GM19035 (cell line): ENCODE data around the gene APBB2.
A peak's percentile ranks its signal among the peaks of the same experiment; 100 is the strongest.
"Not testable (repeated sequence)": the region's sequence is repeated elsewhere in the genome, so short reads cannot be mapped to it uniquely, and the experiment has no call there.

ENCODE experiments used
- ATAC-seq: cut with Tn5 transposase; IDR thresholded peaks from one replicate; pipeline ENCODE4 v1.9.1; 2021; ENCODE audit not compliant: unreplicated experiment

Gene APBB2

DNA sequence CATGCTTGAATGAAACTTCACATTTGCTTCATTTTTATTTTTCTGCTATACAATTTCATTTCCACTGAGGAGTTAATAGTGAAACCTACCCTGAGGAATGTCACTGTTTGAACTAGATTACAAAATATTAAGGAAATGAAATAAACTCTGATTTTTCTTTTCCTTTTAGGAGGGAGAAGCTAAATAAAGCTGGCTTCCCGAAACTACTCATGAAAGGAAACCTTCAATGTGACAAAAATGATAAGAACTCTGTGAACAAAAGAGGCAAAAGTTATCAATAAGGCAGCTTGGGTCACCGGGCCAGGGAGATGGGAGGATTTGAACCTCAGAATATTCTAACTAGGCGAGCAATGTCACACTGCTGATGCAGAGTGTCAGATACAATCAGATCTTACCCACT lies 185.2 kb downstream of the APBB2 start:
- no peak for ATAC-seq

DNA sequence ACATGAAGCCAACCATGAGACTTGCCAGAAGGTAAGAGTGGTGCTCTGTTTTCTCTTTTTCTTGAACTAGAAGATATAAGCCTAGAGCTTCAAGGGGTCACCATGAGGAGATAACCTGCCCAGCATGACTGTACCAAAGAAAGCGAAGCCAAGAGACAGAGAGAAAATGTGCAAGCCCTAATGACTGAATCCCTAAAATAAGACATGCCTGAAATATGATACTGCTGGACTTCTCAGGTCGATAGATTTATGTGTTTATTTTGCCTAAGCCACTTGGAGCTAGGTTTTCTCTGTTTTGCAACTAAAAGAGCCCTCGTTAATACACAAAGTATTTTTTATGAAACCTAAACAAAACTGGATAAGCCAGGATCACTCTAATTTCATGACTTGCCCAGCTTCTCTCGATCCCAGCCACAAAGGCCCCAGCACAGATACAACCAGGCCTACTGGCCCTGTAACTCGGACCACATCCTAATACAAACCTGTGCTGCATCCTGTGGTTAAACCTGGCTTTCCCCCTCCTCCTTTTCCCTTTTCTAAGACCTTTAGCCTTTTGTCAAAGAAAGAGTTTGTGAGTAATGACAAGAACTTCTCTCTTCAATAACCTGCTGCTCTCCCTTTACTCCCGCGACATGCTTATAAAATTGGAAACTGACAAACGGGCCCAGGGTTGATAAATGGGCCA lies 185.8 kb downstream of the APBB2 start:
- ATAC-seq = no peak

DNA sequence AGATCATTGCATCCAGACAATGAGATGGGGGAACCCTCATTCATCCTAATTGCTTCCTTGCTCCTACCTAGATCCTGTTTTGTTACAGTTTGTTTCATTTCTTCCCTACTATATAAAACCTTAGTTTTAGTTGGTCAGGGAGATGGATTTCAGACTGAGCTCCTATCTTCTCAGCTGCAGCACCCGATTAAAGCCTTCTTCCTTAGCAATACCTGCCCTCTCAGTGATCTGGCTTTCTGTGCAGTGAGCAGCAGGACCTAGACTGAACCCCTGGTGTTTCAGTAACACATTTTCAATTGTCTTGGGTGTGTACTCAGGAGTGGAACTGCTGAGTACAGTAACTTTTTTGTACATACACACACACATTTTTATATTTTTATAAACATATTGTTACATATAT lies 187.4 kb downstream of the APBB2 start:
- no peak for ATAC-seq

DNA sequence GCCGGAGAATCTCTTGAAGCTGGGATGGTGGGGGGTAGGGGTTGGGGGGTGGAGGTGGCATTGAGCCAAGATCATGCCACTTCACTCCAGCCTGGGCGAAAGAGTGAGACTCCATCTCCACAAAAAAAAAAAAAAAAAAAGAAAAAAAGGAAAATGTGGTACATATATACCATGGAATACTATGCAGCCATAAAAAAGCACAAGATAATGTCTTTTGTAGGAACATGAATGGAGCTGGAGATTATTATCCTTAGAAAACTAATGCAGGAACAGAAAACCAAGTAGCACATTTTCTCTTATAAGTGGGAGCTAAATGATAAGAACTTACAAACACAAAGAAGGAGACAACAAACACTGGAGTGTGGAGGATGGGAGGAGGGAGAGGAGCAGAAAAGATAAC lies 188.5 kb downstream of the APBB2 start:
- no peak for ATAC-seq

- ATAC-seq = no peak
These were observed 189.5 kb downstream of the APBB2 start for GRCh38 chr4:41024556-41025491.

GRCh38 chr4:41022116-41022515 lies 192.2 kb downstream of the APBB2 start:
- no peak for ATAC-seq

DNA sequence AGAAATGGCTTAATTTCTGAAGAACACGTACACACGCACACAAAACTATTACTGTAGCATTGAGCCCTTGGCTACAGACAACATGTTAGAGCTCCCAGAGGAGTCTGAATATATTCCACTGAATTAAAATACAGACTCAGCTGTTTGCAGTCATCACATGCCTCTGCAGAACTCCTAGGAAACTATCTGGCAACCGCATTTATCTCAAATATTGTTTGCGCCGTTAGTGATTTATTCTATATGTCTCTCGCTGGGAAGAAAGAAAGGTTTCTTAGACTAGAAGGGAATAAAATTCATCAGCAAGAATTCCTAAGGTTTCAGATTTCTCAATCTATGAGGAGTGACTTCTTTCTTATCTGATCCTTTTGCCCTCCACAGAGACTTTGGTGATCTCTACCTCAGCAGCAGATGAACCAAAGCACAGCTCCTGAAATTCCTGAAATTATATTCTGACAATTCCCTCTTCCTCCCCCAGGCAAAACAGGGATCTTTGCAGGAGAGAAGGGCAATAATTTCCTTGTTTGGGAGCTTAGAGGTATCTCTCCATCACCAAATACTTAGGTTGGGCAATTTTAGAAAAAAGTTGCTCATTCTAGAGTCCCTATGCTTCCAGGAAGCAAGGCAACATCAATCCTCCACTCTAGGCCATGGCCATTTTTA lies 199.2 kb downstream of the APBB2 start:
- no peak for ATAC-seq

GRCh38 chr4:41014158-41014557 lies 200.2 kb downstream of the APBB2 start:
- ATAC-seq = no peak

DNA sequence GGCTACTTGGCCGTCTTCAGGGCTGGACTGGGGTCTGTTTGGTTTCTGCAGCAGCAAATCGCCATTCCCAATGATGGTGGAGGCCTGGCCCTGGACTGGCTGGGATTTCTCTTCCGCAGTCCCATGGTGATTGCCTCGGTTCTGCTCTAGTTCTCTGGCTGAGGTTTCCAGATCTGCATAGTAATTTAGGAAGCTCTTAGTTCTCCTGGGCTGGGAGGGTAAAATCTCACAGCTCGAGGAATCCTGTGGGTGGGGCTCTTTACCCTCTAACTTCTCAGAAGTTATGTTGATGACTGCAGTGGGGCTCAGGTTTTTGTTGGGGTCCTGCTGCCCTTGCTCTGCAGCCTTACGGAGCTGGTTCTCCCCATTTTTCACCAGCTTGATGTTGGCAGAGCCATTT lies 200.6 kb downstream of the APBB2 start:
- no peak for ATAC-seq

DNA sequence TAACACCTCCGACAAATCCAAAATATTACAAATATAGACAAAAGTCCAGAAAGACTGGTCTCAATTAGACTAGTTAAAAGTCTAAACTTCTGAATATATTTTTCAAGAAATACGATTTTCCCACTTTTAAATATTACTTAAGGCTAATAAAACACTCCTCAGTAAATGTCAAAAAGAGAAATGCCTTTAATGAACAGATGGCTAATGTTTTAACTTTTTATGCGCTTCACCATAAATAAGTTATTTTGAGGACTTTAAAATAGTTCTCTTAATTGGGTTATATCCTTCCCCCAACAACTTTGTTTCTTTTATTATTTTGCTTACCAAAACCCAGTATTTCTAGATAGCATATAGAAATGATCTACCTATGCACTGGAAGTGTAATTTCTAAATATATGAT lies 201.4 kb downstream of the APBB2 start:
- ATAC-seq = no peak

DNA sequence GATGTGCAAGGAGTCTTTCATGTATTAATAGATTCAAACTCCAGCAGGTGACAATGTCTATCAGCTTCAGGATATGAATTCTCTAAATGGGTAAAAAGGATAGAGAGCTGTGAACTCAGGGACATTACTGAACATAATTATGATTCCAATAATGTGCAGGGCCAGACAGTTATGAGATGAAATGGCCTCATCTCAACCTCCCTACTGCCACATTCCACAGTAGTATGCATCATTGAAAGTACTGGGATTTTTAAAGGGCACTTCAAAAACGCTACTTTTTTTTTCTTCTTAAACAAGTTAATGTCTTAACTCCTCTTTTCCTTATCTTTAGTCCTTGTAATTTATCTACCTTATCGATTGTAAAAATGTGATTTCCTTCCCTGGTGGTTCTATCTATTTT lies 202.0 kb downstream of the APBB2 start:
- ATAC-seq = no peak

GRCh38 chr4:41009411-41009810 lies 204.9 kb downstream of the APBB2 start:
- ATAC-seq = no peak

DNA sequence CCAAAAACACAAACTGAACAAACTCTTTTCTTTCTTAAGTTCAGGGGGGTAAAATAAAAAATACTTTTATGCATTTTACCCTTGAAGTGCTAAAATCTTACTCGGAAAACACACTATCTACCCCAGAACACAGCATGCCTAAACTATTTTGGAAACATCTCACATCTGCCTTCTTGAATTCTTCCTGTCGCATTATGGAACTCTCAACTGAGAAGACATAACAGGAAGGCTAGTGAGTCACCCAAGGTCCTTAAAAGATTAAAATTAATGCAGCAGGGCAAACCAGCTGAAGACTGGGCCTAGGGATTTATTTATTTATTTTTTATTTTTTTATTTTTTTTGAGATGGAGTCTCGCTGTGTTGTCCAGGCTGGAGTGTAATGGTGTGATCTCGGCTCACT lies 208.2 kb downstream of the APBB2 start:
- no peak for ATAC-seq

- ATAC-seq = no peak
These were observed 212.0 kb downstream of the APBB2 start for GRCh38 chr4:41002309-41002708.

GRCh38 chr4:41000356-41000755 lies 214.0 kb downstream of the APBB2 start:
- no peak for ATAC-seq

DNA sequence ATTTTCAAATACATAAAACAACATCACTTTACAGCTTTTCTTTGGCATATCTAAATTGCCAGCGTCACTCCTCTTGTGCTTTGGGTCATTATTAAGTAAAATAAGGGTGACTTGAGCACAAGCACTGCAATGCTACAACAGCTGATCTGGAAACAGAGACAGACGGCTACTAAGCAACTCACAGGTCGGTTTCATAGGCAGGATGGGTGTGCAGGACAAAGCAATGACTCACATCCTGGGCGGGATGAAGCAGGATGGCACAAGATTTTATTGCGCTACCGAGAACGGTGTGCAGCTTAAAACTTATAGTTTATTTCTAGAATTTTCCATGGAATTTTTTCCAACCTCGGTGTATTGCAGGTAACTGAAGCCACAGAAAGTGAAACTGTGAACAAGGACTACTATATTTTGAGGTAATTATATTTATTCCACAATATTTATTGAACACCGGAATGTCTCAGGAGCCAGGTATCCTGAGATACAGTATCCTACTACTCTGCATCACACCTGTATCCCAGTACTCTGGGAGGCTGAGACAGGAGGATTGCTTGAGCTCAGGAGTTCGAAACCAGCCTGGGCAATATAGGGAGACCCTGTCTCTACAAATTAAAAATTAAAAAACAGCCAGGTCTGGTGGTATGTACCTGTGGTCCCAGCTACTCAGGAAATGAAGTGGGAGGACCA lies 215.5 kb downstream of the APBB2 start:
- no peak for ATAC-seq

DNA sequence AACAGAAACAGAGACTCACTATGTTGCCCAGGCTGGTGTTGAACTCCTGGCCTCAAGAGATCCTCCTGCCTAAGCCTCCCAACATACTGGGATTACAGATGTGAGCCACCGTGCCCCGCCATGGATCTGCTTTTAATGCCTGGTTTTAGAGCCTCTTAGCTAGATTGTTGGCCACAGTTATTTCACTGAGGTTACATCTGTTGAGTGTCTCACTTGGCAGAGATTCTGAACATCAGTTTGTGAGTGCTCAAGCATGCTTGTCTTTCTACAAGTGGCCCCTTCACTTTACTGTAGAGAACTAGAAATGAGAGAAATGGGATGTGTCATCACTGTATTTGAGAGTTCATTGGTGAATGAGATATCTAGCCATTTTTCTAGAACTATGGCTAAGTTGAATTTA lies 218.5 kb downstream of the APBB2 start:
- ATAC-seq = no peak

GRCh38 chr4:40994321-40994720 lies 220.0 kb downstream of the APBB2 start:
- ATAC-seq = not testable (repeated sequence)

DNA sequence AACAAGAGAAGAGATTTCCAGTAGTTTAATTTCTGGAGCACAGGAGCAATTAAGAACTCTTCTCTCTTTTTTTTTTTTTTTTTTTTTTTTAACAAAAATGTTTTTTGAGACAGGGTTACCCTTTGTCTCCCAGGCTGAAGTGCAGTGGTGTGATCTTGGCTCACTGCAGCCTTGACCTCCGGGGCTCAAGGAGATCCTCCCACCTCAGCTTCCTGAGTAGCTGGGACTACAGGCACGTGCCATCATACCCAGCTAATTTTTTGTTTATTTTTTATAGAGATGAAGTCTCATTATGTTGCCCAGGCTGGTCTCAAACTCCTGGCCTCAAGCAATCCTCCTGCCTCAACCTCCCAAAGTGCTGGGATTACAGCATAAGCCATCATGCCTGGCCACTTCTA lies 221.0 kb downstream of the APBB2 start:
- not testable (repeated sequence) for ATAC-seq

DNA sequence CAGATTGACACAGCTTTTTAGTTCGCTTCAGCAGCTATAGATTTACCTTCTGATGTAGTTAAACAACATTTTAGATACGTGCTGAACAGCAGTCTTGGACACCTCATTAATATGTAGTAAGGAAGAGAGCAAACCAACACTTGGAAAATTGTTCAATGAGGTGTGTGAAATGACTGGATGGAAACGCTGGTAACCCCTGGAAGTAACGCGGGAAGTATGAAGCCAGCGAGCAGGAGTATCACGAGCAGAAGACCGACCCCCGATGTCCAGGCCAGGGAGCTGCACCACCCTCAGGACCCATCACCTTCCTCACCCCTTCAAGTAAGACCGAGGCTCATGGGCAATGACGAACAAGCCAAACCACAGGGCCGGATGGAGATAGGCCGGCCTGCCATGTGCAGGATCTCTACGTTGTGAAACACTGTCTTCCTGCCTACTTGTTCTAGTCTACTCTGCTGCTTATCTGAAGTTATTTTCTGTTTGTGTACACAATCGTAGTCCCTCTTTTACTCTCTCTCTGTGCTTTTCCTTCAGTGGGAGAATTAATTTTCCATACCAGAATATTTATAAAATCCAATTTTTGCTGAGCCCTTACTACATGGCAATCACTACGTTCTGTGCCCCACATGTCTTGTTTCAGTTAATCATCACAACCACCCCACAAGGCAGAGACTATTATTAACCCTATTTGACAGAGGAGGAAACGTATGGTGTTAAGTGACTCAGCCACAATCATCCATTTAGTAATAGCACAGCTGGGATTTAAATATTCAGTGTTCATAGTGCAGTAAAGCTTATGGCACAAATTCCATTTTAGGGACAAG lies 221.7 kb downstream of the APBB2 start:
- ATAC-seq = peak; percentile 70
